Right atrium auricular region (tissue), 2 donors: ENCODE data around the gene AAGAB. TPM values are rescaled to one million over a fixed set of nuclear protein-coding genes. Genes with fewer than 3 reads are reported as not detected.

Experiments
- DNase-seq: peaks from one replicate; pipeline ENCODE4 v3.0.0-alpha.2; 2019; ENCODE audit warnings: low spot score
- H3K27ac ChIP-seq, 2 donors: fragments of 200-600 bp; sonication (generic); 1 replicate in 1 of 2; 2 replicates in 1 of 2; pipeline ENCODE4 v1.5.1; 2016 to 2019
- H3K27me3 ChIP-seq, 2 donors: fragments of 200-600 bp; sonication (generic); one replicate each; pipeline versions ENCODE4 v1.5.1 to v1.6.0; 2017 to 2019
- H3K36me3 ChIP-seq: fragments of 200-600 bp; sonication (generic); one replicate; pipeline ENCODE4 v1.5.1; 2016
- H3K4me1 ChIP-seq, 2 donors: fragments of 200-600 bp; sonication (generic); one replicate each; pipeline versions ENCODE4 v1.5.1 to v1.6.0; 2017 to 2019
- H3K4me3 ChIP-seq, 2 donors: fragments of 200-600 bp; sonication (generic); 1 replicate in 1 of 2; 2 replicates in 1 of 2; pipeline ENCODE4 v1.5.1; 2017 to 2019; ENCODE audit warnings: mild to moderate bottlenecking in 1 of 2, moderate library complexity in 1 of 2
- H3K9me3 ChIP-seq, 2 donors: fragments of 200-600 bp; sonication (generic); one replicate each; pipeline ENCODE4 v1.5.1; 2019
- CTCF ChIP-seq, 2 donors: fragments of 200-600 bp; sonication (generic); IDR thresholded peaks; one replicate each; pipeline ENCODE4 v1.5.1; 2019; ENCODE audit warnings: antibody characterized with exemption in 2 of 2
- total RNA-seq, 2 donors: library from RNA; depleted of rRNA; stranded (reverse); fragments of >200 nt; gene quantifications; one replicate each; pipeline ENCODE4 v1.1.0, GENCODE V29; 2016

AAGAB gene
- total RNA-seq, 2 donors from 2014 or later, result 12.6 to 20.4 TPM

GRCh38 chr15:67192185-67192820 lies 62.2 kb downstream of the AAGAB start:
- no peak overlapping the region for H3K4me3 ChIP-seq
- peaks cover 0 to 65% of the 10 kb centered on the region in 2 donors for H3K4me1 ChIP-seq
- DNase-seq, result no peak
- H3K27me3 ChIP-seq, result no peaks in the 10 kb centered on the region
- no peak for TF ChIP-seq CTCF (IDR thresholded peaks at IDR 0.05)
- peak overlapping the region; percentile 87 to 91 for H3K27ac ChIP-seq
- no peaks in the 10 kb centered on the region for H3K9me3 ChIP-seq
- H3K36me3 ChIP-seq, result peaks cover 37% of the 10 kb centered on the region

- no peaks in the 10 kb centered on the region for H3K9me3 ChIP-seq
- peaks cover 38% of the 10 kb centered on the region for H3K36me3 ChIP-seq
- no peak overlapping the region for H3K4me3 ChIP-seq
- peaks cover 0 to 75% of the 10 kb centered on the region in 2 donors for H3K4me1 ChIP-seq
- no peak for TF ChIP-seq CTCF (IDR thresholded peaks at IDR 0.05)
- no peaks in the 10 kb centered on the region for H3K27me3 ChIP-seq
- no peak for DNase-seq
- peak overlapping the region; percentile 87 to 91 for H3K27ac ChIP-seq
Observed at GRCh38 chr15:67190813-67191212, 63.6 kb downstream of the AAGAB start.

- DNase-seq, result peak; percentile 57
- peaks cover 0 to 75% of the 10 kb centered on the region in 2 donors for H3K4me1 ChIP-seq
- H3K9me3 ChIP-seq, result no peaks in the 10 kb centered on the region
Observed at GRCh38 chr15:67190326-67190725, 64.1 kb downstream of the AAGAB start.

GRCh38 chr15:67189326-67190051 lies 65.0 kb downstream of the AAGAB start:
- no peak for TF ChIP-seq CTCF (IDR thresholded peaks at IDR 0.05)
- Histone ChIP-seq H3K4me3 (no peak overlapping the region), H3K9me3 (no peaks in the 10 kb centered on the region), H3K27me3 (no peaks in the 10 kb centered on the region), H3K36me3 (peaks cover 45% of the 10 kb centered on the region), H3K4me1 (peaks cover 0 to 75% of the 10 kb centered on the region in 2 donors), H3K27ac (peak overlapping the region; percentile 87 to 91)
- DNase-seq, result peak; percentile 96

More at GRCh38 chr15:67190326-67190725, 64.1 kb downstream of the AAGAB start:
- H3K4me3 ChIP-seq, result no peak overlapping the region
- no peak for TF ChIP-seq CTCF (IDR thresholded peaks at IDR 0.05)
- H3K27me3 ChIP-seq, result no peaks in the 10 kb centered on the region
- peaks cover 38% of the 10 kb centered on the region for H3K36me3 ChIP-seq
- H3K27ac ChIP-seq, result peak overlapping the region; percentile 87 to 91

- peaks cover 0 to 69% of the 10 kb centered on the region in 2 donors for H3K4me1 ChIP-seq
- no peaks in the 10 kb centered on the region for H3K9me3 ChIP-seq
- H3K4me3 ChIP-seq, result no peak overlapping the region
- peak overlapping the region; percentile 87 to 91 for H3K27ac ChIP-seq
- no peak for TF ChIP-seq CTCF (IDR thresholded peaks at IDR 0.05)
- peaks cover 45% of the 10 kb centered on the region for H3K36me3 ChIP-seq
- peak; percentile 75 for DNase-seq
- no peaks in the 10 kb centered on the region for H3K27me3 ChIP-seq
Observed at GRCh38 chr15:67188551-67189218, 65.8 kb downstream of the AAGAB start.
